ENCODE measurements around the gene MUC15.

- TF ChIP-seq REST (IDR thresholded peaks at IDR 0.05; ENCODE audit: insufficient read depth in 1 of 2, low read depth in 2 of 2, low read length in 2 of 2) (no peak), TAF1 (IDR thresholded peaks at IDR 0.05; ENCODE audit: borderline replicate concordance, insufficient read depth, low read length) (no peak), FOXP2 (optimal IDR thresholded peaks at IDR 0.05; ENCODE audit: borderline replicate concordance, extremely low read depth, extremely low read length, insufficient read depth) (no peak), POLR2AphosphoS5 (IDR thresholded peaks at IDR 0.05; ENCODE audit: low read depth, low read length) (no peak), SIN3A (IDR thresholded peaks at IDR 0.05; ENCODE audit: borderline replicate concordance, insufficient read depth, low read length) (no peak)
Measured at GRCh38 chr11:26573896-26574295, 1.8 kb upstream of the MUC15 start.
